Neural crest cell (in vitro differentiated cells): Measurements from ENCODE around the gene KCNAB2. TPM values are rescaled to one million over a fixed set of nuclear protein-coding genes. Genes with fewer than 3 reads are reported as not detected.

Experiments used
- DNase-seq: peaks from one replicate; pipeline ENCODE4 v3.0.0; 2021; ENCODE audit warnings: low read depth, mixed read lengths, low spot score
- H3K27ac Mint-ChIP-seq: one replicate; pipeline ENCODE4 v1.8.0; 2021; ENCODE audit warnings: mild to moderate bottlenecking, mixed read lengths; ENCODE audit not compliant: unreplicated experiment
- H3K27me3 Mint-ChIP-seq: 2 replicates; pipeline ENCODE4 v1.8.0; 2021; ENCODE audit warnings: low read depth, mild to moderate bottlenecking, mixed read lengths
- H3K36me3 Mint-ChIP-seq: 2 replicates; pipeline ENCODE4 v1.8.0; 2021; ENCODE audit warnings: low read depth, mild to moderate bottlenecking, mixed read lengths
- H3K4me1 Mint-ChIP-seq: 2 replicates; pipeline ENCODE4 v1.8.0; 2021; ENCODE audit warnings: mixed read lengths
- H3K4me3 Mint-ChIP-seq: one replicate; pipeline ENCODE4 v1.8.0; 2021; ENCODE audit warnings: mild to moderate bottlenecking, mixed read lengths
- H3K9me3 Mint-ChIP-seq: 2 replicates; pipeline ENCODE4 v1.8.0; 2021; ENCODE audit warnings: mixed read lengths
- CTCF ChIP-seq: fragments of 200-600 bp; sonication (generic); conservative IDR thresholded peaks from 2 replicates; pipeline ENCODE4 v1.5.0; 2021; ENCODE audit warnings: antibody characterized with exemption, mild to moderate bottlenecking
- total RNA-seq: library from RNA; stranded (reverse); gene quantifications from 2 replicates; pipeline ENCODE4 v1.2.1, GENCODE V29; 2021

The KCNAB2 gene
- total RNA-seq, 1 donor from 2014 or later = 8.3 TPM

- H3K9me3 Mint-ChIP-seq = peaks cover 7% of the 10 kb centered on the region
- TF ChIP-seq CTCF = no peak
- no peak overlapping the region for H3K4me3 Mint-ChIP-seq
- no peak overlapping the region for H3K27ac Mint-ChIP-seq
- no peak for DNase-seq
- no peaks in the 10 kb centered on the region for H3K36me3 Mint-ChIP-seq
- peaks cover 7% of the 10 kb centered on the region for H3K27me3 Mint-ChIP-seq
- no peaks in the 10 kb centered on the region for H3K4me1 Mint-ChIP-seq
These were observed 75.3 kb downstream of the KCNAB2 start for GRCh38 chr1:6121021-6121421.

GRCh38 chr1:6121651-6122370 lies 76.1 kb downstream of the KCNAB2 start:
- no peak for TF ChIP-seq CTCF
- H3K36me3 Mint-ChIP-seq = no peaks in the 10 kb centered on the region
- no peak for DNase-seq
- H3K4me1 Mint-ChIP-seq = no peaks in the 10 kb centered on the region
- H3K27ac Mint-ChIP-seq = no peak overlapping the region
- peaks cover under 1% of the 10 kb centered on the region for H3K27me3 Mint-ChIP-seq
- H3K9me3 Mint-ChIP-seq = peaks cover 4% of the 10 kb centered on the region
- no peak overlapping the region for H3K4me3 Mint-ChIP-seq

- Mint-ChIP-seq H3K4me3 (no peak overlapping the region), H3K27ac (no peak overlapping the region), H3K4me1 (no peaks in the 10 kb centered on the region), H3K36me3 (no peaks in the 10 kb centered on the region), H3K9me3 (no peaks in the 10 kb centered on the region), H3K27me3 (no peaks in the 10 kb centered on the region)
- TF ChIP-seq CTCF = no peak
- DNase-seq = no peak
These were observed 77.4 kb downstream of the KCNAB2 start for GRCh38 chr1:6123083-6123482.

GRCh38 chr1:6123816-6124215 lies 78.1 kb downstream of the KCNAB2 start:
- H3K9me3 Mint-ChIP-seq = no peaks in the 10 kb centered on the region
- no peaks in the 10 kb centered on the region for H3K27me3 Mint-ChIP-seq
- H3K36me3 Mint-ChIP-seq = no peaks in the 10 kb centered on the region
- H3K27ac Mint-ChIP-seq = no peak overlapping the region
- H3K4me3 Mint-ChIP-seq = no peak overlapping the region
- no peak for DNase-seq
- TF ChIP-seq CTCF = no peak
- no peaks in the 10 kb centered on the region for H3K4me1 Mint-ChIP-seq

- Mint-ChIP-seq H3K4me1 (no peaks in the 10 kb centered on the region), H3K36me3 (no peaks in the 10 kb centered on the region), H3K27me3 (no peaks in the 10 kb centered on the region), H3K9me3 (no peaks in the 10 kb centered on the region), H3K27ac (no peak overlapping the region), H3K4me3 (no peak overlapping the region)
- no peak for DNase-seq
- no peak for TF ChIP-seq CTCF
These were observed 78.7 kb downstream of the KCNAB2 start for GRCh38 chr1:6124341-6124740.
